Measurements from ENCODE around the gene OVOL2.
"Not testable (repeated sequence)": the region's sequence is repeated elsewhere in the genome, so short reads cannot be mapped to it uniquely, and the experiment has no call there.

The OVOL2 gene

DNA sequence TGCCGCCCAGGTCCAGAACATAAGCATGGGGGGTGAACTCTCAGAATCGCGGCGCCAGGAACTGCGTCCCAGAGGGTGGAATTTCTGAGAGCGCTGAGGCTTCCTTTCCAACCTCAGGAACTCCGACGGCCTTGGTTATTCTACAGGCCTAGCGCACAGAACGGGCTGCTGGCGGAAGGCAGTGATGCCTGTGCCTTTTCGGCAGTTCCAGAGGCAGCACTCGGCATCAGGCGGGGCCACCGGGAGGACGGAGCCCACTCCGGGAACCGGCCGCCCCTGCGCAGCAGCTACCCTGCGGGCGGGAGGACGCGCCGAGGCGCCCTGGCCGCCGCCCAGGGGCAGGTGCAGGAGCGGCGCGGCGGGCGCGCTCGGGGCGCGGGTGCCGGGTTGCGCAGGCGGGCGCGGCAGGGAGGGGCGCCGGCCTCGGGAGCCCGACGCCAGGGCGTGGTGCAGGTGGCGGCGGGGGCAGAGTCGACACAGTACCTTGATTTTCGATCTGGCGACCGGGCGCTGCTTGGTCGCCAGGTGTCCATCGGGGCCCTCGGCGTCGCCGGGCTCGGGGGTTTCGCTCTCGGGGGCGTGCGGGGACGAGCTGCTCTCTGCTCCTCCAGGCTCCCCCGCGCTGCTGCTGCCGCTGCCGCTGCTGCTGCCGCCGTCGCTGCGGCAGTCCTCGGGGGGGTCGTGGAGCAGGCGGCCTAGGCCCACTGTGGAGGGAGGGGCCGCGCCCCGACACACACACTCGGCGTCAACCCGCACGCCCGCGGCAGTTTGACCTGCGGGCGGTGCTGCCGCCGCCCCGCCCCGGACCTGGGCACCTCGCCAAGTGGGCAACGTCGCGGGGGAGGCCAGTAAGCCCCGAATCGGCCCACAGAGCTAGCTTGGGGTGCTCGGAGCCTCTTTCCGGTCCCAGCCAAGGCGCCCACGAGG is 1.3 kb downstream of the OVOL2 start:
- DNase-seq, result no peak

- no peak for DNase-seq
These were observed 2.5 kb downstream of the OVOL2 start for GRCh38 chr20:18055261-18055660.

GRCh38 chr20:18052856-18053255 is 4.9 kb downstream of the OVOL2 start:
- no peak for DNase-seq

DNA sequence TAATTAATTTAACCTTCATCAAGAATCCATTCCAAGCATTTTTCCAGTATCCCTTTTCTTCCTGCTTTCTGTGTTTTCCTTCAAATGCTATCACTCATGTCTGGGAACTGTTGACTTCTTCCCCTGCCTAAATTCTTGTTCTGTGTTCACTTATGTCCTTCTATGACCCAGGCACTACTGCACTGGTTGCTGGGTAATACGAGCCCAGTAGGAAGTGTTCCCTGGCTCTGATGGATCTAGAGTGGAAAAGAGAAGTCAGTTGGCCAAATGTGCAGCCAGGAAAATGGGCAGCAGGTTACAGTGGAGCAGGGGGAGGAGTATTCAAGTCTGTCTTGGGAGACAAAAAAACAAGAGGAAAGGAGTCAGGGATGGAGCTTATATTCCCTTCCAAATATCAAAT is 7.1 kb downstream of the OVOL2 start:
- no peak for DNase-seq

- no peak for DNase-seq
These were observed 9.5 kb downstream of the OVOL2 start for GRCh38 chr20:18048176-18048575.

- no peak for DNase-seq
These were observed 11.2 kb downstream of the OVOL2 start for GRCh38 chr20:18046535-18046934.

- DNase-seq, result no peak
These were observed 15.5 kb downstream of the OVOL2 start for GRCh38 chr20:18042229-18042628.

DNA sequence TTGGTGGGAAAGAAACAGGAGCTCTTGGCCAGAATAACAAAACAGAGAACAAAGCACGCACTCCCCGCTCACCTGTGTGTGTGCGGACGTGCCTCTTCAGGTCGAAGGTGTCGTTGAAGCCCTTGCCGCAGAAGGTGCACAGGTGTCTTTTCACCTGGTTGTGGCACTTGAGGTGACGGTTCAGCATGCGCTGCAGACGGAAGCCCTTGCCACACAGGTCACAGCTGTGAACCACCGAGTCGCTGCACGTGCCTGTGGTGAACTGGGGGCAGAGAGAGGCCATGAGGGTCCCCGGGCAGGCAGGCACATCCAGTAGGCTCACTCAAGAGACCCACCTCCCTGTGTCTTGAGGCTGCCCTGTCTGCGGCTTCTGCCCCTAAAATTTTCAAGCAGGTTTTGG is 16.3 kb downstream of the OVOL2 start:
- no peak for DNase-seq

DNA sequence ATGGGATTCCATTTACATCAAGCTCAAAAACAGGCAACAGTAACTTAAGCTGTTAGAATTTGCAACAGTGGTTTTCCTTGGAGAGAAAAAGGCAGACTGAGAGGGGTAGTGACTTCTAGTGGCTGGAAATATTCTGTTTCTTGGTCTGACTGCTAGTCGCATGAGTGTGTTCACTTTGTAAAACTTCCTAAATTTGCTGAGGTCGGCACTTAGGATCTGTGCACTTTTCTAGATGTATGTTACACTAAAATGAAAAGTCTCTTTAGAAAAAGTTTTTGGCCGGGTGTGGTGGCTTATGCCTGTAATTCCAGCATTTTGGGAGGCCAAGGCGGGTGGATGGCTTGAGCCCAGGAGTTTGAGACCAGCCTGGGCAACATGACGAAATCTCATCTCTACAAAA is 18.7 kb downstream of the OVOL2 start:
- DNase-seq, result no peak

DNA sequence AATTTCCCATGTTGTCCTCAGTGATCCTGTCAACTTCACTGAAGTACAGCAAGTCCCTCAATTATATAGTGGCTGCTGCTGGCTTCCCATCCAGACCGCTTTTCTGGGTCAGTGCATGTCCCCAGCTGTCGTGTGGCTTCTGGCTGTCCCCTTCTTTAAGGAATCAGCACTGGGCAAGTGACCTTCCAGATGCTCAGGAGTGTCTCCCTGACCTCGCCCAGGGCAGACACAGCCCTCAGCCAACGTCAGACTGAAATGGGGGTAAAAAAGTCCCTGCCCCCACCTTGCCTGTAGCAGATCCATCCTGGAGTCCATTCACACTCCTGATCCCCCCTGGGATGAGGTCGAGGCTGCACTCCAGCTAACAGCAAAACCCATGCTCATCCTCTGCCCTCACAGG is 23.7 kb downstream of the OVOL2 start:
- no peak for DNase-seq

DNA sequence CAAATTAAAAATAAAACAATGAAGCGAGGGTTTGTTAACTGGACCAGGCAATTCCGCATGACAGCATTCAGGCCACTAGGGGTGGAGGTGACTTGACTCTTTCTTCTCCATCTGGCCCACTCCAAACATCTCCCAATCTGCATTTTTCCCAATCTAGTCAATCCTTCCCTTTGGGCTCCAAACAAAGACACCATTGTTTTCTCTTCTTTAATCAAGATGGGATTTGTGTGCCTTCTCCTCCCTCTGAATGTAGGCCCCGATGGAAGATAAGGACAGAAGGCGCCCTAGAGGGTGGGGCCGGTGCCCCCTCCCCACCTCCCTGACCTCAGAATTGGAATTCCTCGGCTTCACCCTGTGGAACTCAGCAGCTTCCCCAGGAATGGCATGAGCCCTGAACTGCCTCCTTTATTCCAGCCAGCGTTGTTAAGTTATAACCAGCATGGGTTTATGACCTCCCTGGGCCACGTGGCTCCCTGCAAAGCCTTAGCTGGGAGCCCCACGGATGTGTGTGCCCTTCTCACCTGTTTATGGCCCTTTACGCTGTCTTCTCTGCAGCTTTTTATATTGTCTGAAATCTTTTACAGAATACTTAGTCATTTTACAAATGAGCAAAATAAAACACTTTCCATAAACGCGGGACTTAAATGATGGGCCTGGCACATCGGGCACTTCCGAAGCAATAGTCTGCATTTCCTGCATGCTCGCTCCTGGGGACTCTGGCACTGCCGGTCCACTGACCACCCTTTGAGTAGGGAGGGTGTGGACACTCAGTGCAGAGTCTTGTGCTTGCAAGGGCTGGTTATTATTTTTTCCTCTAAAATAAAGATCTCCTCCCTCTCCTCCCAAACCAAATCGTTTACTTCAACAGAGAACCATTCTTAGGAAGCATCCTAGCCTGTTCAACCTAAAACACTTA is 24.5 kb downstream of the OVOL2 start:
- no peak for DNase-seq

- DNase-seq, result no peak
These were observed 25.7 kb downstream of the OVOL2 start for GRCh38 chr20:18031888-18032509.

GRCh38 chr20:18031050-18031449 is 26.7 kb downstream of the OVOL2 start:
- DNase-seq, result no peak

GRCh38 chr20:18030020-18030419 is 27.7 kb downstream of the OVOL2 start:
- DNase-seq, result no peak

DNA sequence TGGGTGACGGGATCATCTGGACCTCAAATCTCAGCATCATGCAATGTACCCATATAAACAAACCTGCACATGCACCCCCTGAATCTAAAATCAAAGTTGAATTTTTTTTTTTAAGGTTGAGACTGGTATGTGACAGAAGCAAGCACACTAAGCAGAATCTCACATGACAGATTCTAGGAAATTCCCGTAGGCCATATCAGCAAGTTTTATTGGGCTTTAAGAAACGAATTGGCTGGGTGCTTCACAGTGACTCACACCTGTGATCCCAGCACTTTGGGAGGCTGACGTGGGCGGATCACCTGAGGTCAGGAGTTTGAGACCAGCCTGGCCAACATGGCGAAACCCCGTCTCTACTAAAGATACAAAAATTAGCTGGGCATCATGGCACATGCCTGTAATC is 30.7 kb downstream of the OVOL2 start:
- not testable (repeated sequence) for DNase-seq

- DNase-seq, result no peak
These were observed 33.0 kb downstream of the OVOL2 start for GRCh38 chr20:18024606-18025127.

- no peak for DNase-seq
These were observed 36.8 kb downstream of the OVOL2 start for GRCh38 chr20:18020931-18021330.

GRCh38 chr20:18019068-18019467 is 38.6 kb downstream of the OVOL2 start:
- peak; percentile 7 for DNase-seq

GRCh38 chr20:18018100-18018499 is 39.6 kb downstream of the OVOL2 start:
- DNase-seq, result no peak

DNA sequence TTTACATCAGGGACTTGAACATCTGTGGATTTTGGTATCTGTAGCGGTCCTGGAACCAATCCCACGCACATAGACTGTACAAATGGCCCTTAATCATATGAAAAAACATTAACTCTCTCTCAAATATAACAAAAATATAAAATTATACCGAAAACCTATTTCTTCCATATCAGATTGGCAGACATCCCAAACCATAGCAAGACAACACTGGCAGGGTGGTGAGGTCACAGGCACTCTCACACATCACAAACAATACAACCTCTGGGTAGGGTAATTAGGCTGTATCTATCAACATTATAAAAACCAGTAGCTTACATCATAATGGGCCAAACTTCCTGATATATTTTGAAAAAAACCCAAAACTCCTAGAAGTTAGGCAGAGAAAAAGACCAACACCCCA is 40.9 kb downstream of the OVOL2 start:
- no peak for DNase-seq

- DNase-seq, result no peak
These were observed 43.3 kb downstream of the OVOL2 start for GRCh38 chr20:18014411-18014810.

DNA sequence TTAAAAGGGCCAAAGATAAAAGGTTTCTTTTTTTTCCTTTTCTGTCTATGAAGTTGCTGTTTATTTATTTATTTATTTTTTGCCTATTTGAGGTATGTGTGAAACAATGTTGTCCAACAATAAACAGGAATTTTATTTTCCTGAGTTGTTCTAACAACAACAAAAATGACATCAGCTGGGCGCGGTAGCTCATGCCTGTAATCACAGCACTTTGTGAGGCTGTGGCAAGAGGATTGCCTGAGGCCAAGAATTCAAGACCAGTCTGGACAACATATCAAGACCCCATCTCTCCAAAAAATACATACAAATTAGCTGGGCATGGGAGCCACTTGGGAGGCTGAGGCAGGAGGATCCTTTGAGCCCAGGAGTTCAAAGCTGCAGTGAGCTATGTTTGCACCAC is 44.8 kb downstream of the OVOL2 start:
- no peak for DNase-seq

Measured in CD4-positive, alpha-beta T cell treated with Interferon gamma for 1 hour (primary cell).